SK-N-SH treated with all-trans-retinoic acid at 6 μM for 48 hours (cell line): ENCODE measurements around the gene KCNJ16.

Experiments used
- ATAC-seq: fragments of 200-7000 bp; cut with Tn5 transposase; 3 replicates; pipeline ENCODE4 v1.9.1; 2020; ENCODE audit warnings: mild to moderate bottlenecking, moderate library complexity
- ARNTL ChIP-seq: fragments of 450-650 bp; formaldehyde crosslinking; IDR thresholded peaks from 2 replicates; pipeline ENCODE4 v1.5.0; 2020; ENCODE audit warnings: low read depth, mild to moderate bottlenecking, moderate library complexity, borderline replicate concordance
- BACH2 ChIP-seq: fragments of 250-450 bp; sonication (Bioruptor Pico); IDR thresholded peaks from 2 replicates; pipeline ENCODE4 v1.9.0; 2021; ENCODE audit warnings: mild to moderate bottlenecking, borderline replicate concordance
- CSDC2 ChIP-seq: fragments of 250-450 bp; sonication (Bioruptor Pico); IDR thresholded peaks from 2 replicates; pipeline ENCODE4 v1.5.0; 2020; ENCODE audit warnings: mild to moderate bottlenecking, moderate library complexity
- ESRRG ChIP-seq: fragments of 250-450 bp; sonication (Bioruptor Pico); IDR thresholded peaks from 2 replicates; pipeline ENCODE4 v1.6.1; 2021; ENCODE audit warnings: mild to moderate bottlenecking
- GLIS3 ChIP-seq: fragments of 250-450 bp; sonication (Bioruptor Pico); IDR thresholded peaks from 2 replicates; pipeline ENCODE4 v1.5.0; 2020; ENCODE audit warnings: mild to moderate bottlenecking, moderate library complexity
- ISL1 ChIP-seq: fragments of 250-450 bp; sonication (Bioruptor Pico); IDR thresholded peaks from 2 replicates; pipeline ENCODE4 v2.1.2; 2022; ENCODE audit warnings: mild to moderate bottlenecking, moderate library complexity
- PPARA ChIP-seq: fragments of 250-450 bp; sonication (Bioruptor Pico); IDR thresholded peaks from 2 replicates; pipeline ENCODE4 v1.5.0; 2020; ENCODE audit warnings: mild to moderate bottlenecking, borderline replicate concordance
- RARB ChIP-seq: fragments of 250-450 bp; sonication (Bioruptor Pico); IDR thresholded peaks from 2 replicates; pipeline ENCODE4 v1.8.0; 2021; ENCODE audit warnings: mild to moderate bottlenecking, moderate library complexity
- TCF4 ChIP-seq: fragments of 250-450 bp; sonication (Bioruptor Pico); IDR thresholded peaks from 2 replicates; pipeline ENCODE4 v1.8.0; 2021; ENCODE audit warnings: mild to moderate bottlenecking, moderate library complexity, borderline replicate concordance
- TOX ChIP-seq: fragments of 250-450 bp; sonication (Bioruptor Pico); IDR thresholded peaks from 2 replicates; pipeline ENCODE4 v1.8.0; 2021; ENCODE audit warnings: mild to moderate bottlenecking, moderate library complexity, borderline replicate concordance
- ZC3H10 ChIP-seq: fragments of 250-450 bp; sonication (Bioruptor Pico); IDR thresholded peaks from 2 replicates; pipeline ENCODE4 v1.5.1; 2021; ENCODE audit warnings: mild to moderate bottlenecking, moderate library complexity
- ZFP3 ChIP-seq: fragments of 250-450 bp; sonication (Bioruptor Pico); IDR thresholded peaks from 2 replicates; pipeline ENCODE4 v1.5.0; 2020; ENCODE audit warnings: mild to moderate bottlenecking, moderate library complexity
- ZFP30 ChIP-seq: fragments of 450-650 bp; formaldehyde crosslinking; IDR thresholded peaks from 2 replicates; pipeline ENCODE4 v1.5.0; 2022; ENCODE audit warnings: mild to moderate bottlenecking, moderate library complexity
- ZNF70 ChIP-seq: fragments of 450-650 bp; formaldehyde crosslinking; IDR thresholded peaks from 2 replicates; pipeline ENCODE4 v1.5.0; 2020; ENCODE audit warnings: mild to moderate bottlenecking, moderate library complexity
- ZNF8 ChIP-seq: fragments of 450-650 bp; formaldehyde crosslinking; IDR thresholded peaks from 2 replicates; pipeline ENCODE4 v1.5.0; 2020; ENCODE audit warnings: mild to moderate bottlenecking, moderate library complexity
- TF ChIP-seq, protein P1 (sequence below): fragments of 250-450 bp; sonication (Bioruptor Pico); IDR thresholded peaks from 2 replicates; pipeline ENCODE4 v1.8.0; 2020; ENCODE audit warnings: mild to moderate bottlenecking, moderate library complexity, borderline replicate concordance
- TF ChIP-seq, protein P2 (sequence below): fragments of 250-450 bp; sonication (Bioruptor Pico); IDR thresholded peaks from 2 replicates; pipeline ENCODE4 v1.5.1; 2020; ENCODE audit warnings: low read depth, mild to moderate bottlenecking, moderate library complexity
- TF ChIP-seq, protein P3 (sequence below): fragments of 250-450 bp; sonication (Bioruptor Pico); IDR thresholded peaks from 2 replicates; pipeline ENCODE4 v1.5.0; 2020; ENCODE audit warnings: mild to moderate bottlenecking, moderate library complexity
- TF ChIP-seq, protein P4 (sequence below): fragments of 250-450 bp; sonication (Bioruptor Pico); IDR thresholded peaks from 2 replicates; pipeline ENCODE4 v1.8.0; 2021; ENCODE audit warnings: low read depth, mild to moderate bottlenecking, moderate library complexity, borderline replicate concordance
- TF ChIP-seq, protein P5 (sequence below): fragments of 250-450 bp; sonication (Bioruptor Pico); IDR thresholded peaks from 2 replicates; pipeline ENCODE4 v1.5.1; 2021; ENCODE audit warnings: mild to moderate bottlenecking, moderate library complexity

The KCNJ16 gene

DNA sequence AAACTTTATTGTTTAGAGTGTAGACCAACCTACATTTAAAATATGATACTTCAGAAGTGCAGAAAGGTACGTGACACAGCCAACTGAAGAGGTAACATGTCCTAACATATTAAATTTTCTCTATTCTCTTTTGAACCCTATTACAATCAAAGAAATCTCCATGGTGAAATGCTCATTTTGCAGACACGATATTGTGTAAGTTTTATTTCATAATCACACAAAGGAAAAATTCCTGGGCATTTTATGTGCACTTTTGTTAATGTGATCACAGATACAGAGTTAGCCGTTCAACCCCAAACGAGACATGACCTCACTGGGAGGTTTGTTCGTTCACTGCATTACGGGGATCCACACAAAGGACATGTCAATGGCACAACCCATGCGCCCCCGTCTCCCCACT lies 21.8 kb downstream of the KCNJ16 start:
- no peak for ATAC-seq
- TF ChIP-seq, protein P1, sequence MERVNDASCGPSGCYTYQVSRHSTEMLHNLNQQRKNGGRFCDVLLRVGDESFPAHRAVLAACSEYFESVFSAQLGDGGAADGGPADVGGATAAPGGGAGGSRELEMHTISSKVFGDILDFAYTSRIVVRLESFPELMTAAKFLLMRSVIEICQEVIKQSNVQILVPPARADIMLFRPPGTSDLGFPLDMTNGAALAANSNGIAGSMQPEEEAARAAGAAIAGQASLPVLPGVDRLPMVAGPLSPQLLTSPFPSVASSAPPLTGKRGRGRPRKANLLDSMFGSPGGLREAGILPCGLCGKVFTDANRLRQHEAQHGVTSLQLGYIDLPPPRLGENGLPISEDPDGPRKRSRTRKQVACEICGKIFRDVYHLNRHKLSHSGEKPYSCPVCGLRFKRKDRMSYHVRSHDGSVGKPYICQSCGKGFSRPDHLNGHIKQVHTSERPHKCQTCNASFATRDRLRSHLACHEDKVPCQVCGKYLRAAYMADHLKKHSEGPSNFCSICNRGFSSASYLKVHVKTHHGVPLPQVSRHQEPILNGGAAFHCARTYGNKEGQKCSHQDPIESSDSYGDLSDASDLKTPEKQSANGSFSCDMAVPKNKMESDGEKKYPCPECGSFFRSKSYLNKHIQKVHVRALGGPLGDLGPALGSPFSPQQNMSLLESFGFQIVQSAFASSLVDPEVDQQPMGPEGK (CRISPR knock-in tag) = no peak
- TF ChIP-seq TOX (no peak), ZNF70 (CRISPR knock-in tag) (no peak), BACH2 (CRISPR knock-in tag) (no peak), ZNF8 (CRISPR knock-in tag) (no peak), TCF4 (CRISPR knock-in tag) (no peak), PPARA (CRISPR knock-in tag) (no peak), ESRRG (CRISPR knock-in tag) (no peak), RARB (CRISPR knock-in tag) (no peak), GLIS3 (CRISPR knock-in tag) (no peak), ARNTL (CRISPR knock-in tag) (no peak), ZFP3 (CRISPR knock-in tag) (no peak), ZFP30 (CRISPR knock-in tag) (no peak)
- TF ChIP-seq, protein P2, sequence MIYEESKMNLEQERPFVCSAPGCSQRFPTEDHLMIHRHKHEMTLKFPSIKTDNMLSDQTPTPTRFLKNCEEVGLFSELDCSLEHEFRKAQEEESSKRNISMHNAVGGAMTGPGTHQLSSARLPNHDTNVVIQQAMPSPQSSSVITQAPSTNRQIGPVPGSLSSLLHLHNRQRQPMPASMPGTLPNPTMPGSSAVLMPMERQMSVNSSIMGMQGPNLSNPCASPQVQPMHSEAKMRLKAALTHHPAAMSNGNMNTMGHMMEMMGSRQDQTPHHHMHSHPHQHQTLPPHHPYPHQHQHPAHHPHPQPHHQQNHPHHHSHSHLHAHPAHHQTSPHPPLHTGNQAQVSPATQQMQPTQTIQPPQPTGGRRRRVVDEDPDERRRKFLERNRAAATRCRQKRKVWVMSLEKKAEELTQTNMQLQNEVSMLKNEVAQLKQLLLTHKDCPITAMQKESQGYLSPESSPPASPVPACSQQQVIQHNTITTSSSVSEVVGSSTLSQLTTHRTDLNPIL = no peak
- TF ChIP-seq, protein P3, sequence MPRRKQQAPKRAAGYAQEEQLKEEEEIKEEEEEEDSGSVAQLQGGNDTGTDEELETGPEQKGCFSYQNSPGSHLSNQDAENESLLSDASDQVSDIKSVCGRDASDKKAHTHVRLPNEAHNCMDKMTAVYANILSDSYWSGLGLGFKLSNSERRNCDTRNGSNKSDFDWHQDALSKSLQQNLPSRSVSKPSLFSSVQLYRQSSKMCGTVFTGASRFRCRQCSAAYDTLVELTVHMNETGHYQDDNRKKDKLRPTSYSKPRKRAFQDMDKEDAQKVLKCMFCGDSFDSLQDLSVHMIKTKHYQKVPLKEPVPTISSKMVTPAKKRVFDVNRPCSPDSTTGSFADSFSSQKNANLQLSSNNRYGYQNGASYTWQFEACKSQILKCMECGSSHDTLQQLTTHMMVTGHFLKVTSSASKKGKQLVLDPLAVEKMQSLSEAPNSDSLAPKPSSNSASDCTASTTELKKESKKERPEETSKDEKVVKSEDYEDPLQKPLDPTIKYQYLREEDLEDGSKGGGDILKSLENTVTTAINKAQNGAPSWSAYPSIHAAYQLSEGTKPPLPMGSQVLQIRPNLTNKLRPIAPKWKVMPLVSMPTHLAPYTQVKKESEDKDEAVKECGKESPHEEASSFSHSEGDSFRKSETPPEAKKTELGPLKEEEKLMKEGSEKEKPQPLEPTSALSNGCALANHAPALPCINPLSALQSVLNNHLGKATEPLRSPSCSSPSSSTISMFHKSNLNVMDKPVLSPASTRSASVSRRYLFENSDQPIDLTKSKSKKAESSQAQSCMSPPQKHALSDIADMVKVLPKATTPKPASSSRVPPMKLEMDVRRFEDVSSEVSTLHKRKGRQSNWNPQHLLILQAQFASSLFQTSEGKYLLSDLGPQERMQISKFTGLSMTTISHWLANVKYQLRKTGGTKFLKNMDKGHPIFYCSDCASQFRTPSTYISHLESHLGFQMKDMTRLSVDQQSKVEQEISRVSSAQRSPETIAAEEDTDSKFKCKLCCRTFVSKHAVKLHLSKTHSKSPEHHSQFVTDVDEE (CRISPR knock-in tag) = no peak
- TF ChIP-seq, protein P4, sequence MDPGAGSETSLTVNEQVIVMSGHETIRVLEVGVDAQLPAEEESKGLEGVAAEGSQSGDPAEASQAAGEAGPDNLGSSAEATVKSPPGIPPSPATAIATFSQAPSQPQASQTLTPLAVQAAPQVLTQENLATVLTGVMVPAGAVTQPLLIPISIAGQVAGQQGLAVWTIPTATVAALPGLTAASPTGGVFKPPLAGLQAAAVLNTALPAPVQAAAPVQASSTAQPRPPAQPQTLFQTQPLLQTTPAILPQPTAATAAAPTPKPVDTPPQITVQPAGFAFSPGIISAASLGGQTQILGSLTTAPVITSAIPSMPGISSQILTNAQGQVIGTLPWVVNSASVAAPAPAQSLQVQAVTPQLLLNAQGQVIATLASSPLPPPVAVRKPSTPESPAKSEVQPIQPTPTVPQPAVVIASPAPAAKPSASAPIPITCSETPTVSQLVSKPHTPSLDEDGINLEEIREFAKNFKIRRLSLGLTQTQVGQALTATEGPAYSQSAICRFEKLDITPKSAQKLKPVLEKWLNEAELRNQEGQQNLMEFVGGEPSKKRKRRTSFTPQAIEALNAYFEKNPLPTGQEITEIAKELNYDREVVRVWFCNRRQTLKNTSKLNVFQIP (CRISPR knock-in tag) = no peak
- TF ChIP-seq, protein P5, sequence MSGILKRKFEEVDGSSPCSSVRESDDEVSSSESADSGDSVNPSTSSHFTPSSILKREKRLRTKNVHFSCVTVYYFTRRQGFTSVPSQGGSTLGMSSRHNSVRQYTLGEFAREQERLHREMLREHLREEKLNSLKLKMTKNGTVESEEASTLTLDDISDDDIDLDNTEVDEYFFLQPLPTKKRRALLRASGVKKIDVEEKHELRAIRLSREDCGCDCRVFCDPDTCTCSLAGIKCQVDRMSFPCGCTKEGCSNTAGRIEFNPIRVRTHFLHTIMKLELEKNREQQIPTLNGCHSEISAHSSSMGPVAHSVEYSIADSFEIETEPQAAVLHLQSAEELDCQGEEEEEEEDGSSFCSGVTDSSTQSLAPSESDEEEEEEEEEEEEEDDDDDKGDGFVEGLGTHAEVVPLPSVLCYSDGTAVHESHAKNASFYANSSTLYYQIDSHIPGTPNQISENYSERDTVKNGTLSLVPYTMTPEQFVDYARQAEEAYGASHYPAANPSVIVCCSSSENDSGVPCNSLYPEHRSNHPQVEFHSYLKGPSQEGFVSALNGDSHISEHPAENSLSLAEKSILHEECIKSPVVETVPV (CRISPR knock-in tag) = no peak

DNA sequence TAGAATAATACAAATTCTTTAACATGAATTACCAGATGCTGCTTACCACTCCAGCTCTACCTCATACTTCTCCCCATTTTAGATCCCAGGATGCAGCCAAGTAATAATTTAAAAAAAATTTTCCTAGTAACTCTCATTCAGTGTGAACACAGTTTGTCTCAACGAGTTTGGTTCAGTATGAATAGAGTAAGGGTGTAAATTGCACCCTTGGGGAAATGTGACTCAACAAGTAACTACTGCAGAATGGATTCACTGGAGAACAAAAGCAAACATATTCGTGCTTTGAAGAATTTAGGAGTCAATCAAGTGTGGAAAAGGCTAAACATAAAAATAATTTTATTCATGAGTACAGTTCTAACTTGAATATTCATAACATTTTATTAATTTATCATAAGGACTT lies 23.0 kb downstream of the KCNJ16 start:
- TF ChIP-seq PPARA (CRISPR knock-in tag) (no peak), CSDC2 (CRISPR knock-in tag) (no peak), ZFP3 (CRISPR knock-in tag) (no peak), ARNTL (CRISPR knock-in tag) (no peak), ZC3H10 (CRISPR knock-in tag) (no peak), ISL1 (CRISPR knock-in tag) (no peak), TCF4 (CRISPR knock-in tag) (no peak), RARB (CRISPR knock-in tag) (no peak), TOX (no peak)
- TF ChIP-seq, protein P1 (CRISPR knock-in tag) = no peak
- no peak for ATAC-seq
